ENCODE data around the gene CSNK1A1. TPM values are rescaled to one million over a fixed set of nuclear protein-coding genes. Genes with fewer than 3 reads are reported as not detected.

The CSNK1A1 gene
- total RNA-seq, 1 donor from 2014 or later: 335 TPM

DNA sequence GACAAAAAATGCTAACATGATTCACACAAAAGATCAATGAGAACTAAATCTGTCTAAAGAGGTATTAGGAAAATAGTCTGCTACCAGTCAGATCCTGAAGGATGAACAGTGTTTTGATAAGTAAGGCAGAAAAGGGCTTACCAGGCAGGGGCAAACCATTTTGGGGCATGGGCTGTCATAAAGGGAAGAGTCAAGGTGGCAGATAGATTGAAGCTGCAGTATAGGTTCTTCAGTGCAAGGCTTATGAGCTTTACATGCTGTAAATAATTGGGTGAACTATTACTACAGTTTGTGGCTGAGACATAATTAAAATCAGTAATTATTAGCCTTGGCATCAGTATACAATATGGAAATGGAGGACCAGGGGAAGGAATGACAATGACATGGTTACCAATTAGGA is 21.8 kb downstream of the CSNK1A1 start:
- Histone ChIP-seq H3F3A (ENCODE audit: low read depth) (peaks cover 8% of the 10 kb centered on the region), H3K4me1 (peaks cover 20% of the 10 kb centered on the region), H3K4me2 (no peak overlapping the region), H2AFZ (replicated peaks) (no peak overlapping the region), H3K9me3 (ENCODE audit: low read depth) (no peaks in the 10 kb centered on the region), H3K27ac (no peak overlapping the region), H3K79me2 (ENCODE audit: low read depth) (peaks cover 100% of the 10 kb centered on the region), H3K27me3 (no peaks in the 10 kb centered on the region), H3K4me3 (no peak overlapping the region), H3K36me3 (peaks cover 5% of the 10 kb centered on the region), H3K9ac (no peak overlapping the region), H4K20me1 (ENCODE audit: low read depth) (peaks cover 100% of the 10 kb centered on the region)
- Mint-ChIP-seq H3K27ac (no peak overlapping the region), H3K4me1 (peaks cover 18% of the 10 kb centered on the region), H3K4me3 (no peak overlapping the region), H3K27me3 (ENCODE audit: insufficient read depth, low read depth) (no peaks in the 10 kb centered on the region), H3K36me3 (peaks cover 17% of the 10 kb centered on the region), H3K9me3 (no peaks in the 10 kb centered on the region)
- DNase-seq (ENCODE audit: low spot score): no peak
- TF ChIP-seq CTCF (IDR thresholded peaks at IDR 0.05) (no peak), EZH2 (IDR thresholded peaks at IDR 0.05) (no peak), EZH2phosphoT487 (IDR thresholded peaks at IDR 0.05) (no peak)

DNA sequence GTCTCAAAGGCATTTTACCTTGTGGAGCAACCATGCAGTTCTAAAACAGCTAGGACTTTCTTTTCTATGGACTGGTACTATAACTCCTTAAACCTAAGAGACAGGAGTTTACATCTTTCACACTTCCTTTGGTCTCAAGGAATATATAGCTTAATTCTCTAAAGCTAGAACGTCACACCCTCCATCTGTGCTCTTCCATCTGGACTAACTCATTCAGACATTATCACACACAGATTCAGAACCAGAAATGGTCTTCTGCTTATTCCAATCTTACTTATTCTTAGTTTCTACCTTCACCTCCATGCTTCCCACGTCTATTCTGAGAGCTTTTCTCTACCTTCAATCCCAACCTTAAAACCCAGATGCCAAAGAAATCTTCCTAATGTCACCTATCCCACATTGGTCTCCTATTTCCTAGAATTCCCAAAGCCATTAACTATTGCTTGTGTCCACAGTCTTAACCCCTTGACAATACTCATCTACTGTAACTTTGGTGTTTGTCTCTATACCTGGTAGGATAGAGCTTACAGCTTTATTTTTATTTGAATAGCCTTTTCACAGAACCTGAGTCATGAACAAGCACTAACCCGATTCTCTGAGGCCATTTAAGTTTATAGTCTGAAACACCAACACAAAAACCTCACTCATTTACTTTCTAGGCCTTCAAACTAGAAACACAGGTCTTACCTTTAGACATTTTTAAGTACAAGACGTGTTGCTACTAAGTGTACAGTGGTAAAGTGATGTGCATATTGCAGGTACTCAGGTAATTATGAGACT is 22.8 kb downstream of the CSNK1A1 start:
- H3K27me3 Mint-ChIP-seq (ENCODE audit: insufficient read depth, low read depth): no peaks in the 10 kb centered on the region
- H2AFZ ChIP-seq (replicated peaks): no peak overlapping the region
- H3K9me3 ChIP-seq (ENCODE audit: low read depth): no peaks in the 10 kb centered on the region
- H3K4me3 Mint-ChIP-seq: no peak overlapping the region
- H3K4me2 ChIP-seq: no peak overlapping the region
- peaks cover 14% of the 10 kb centered on the region for H3K36me3 ChIP-seq
- DNase-seq (ENCODE audit: low spot score): no peak
- no peak overlapping the region for H3K4me3 ChIP-seq
- H4K20me1 ChIP-seq (ENCODE audit: low read depth): peaks cover 100% of the 10 kb centered on the region
- H3K9ac ChIP-seq: no peak overlapping the region
- no peak overlapping the region for H3K27ac ChIP-seq
- H3K36me3 Mint-ChIP-seq: peaks cover 15% of the 10 kb centered on the region
- no peaks in the 10 kb centered on the region for H3K9me3 Mint-ChIP-seq
- no peak overlapping the region for H3K27ac Mint-ChIP-seq
- peaks cover 100% of the 10 kb centered on the region for H3K79me2 ChIP-seq (ENCODE audit: low read depth)
- TF ChIP-seq CTCF (IDR thresholded peaks at IDR 0.05) (no peak), EZH2 (IDR thresholded peaks at IDR 0.05) (no peak), EZH2phosphoT487 (IDR thresholded peaks at IDR 0.05) (no peak)
- H3K27me3 ChIP-seq: no peaks in the 10 kb centered on the region
- H3K4me1 ChIP-seq: peaks cover 20% of the 10 kb centered on the region
- H3F3A ChIP-seq (ENCODE audit: low read depth): peaks cover 16% of the 10 kb centered on the region
- H3K4me1 Mint-ChIP-seq: peaks cover 18% of the 10 kb centered on the region

DNA sequence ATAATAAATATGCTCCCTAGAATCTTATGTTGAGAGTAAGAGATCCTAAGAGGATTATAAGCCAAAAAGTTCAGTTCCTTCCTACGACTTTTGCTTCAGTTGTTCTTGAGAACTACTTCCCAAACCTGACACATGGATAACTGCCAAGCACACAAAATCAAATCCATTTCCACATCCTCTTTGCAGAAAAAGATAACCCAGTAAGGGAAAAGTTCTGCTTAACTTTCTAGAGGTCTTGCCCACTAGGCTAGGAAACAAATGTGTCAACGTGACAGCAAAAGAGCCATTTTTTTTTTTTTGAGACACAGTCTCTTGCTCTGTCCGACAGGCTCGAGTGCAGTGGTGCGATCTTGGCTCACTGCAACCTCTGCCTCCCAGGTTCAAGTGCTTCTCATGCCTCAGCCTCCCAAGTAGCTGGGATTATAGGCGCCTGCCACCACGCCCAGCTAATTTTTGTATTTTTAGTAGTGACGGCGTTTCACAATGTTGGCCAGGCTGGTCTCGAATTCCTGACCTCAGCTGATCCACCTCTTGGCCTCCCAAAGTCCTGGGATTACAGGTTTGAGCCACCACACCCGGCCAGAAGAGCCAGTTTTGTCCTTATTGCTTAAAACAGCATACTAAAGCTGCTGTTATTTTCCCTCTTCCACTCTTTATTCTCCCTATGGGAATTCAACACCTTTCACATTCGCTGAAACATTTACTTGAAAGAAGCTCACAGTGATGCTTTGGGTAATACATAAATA is 24.2 kb downstream of the CSNK1A1 start:
- H2AFZ ChIP-seq (replicated peaks): no peak overlapping the region
- Mint-ChIP-seq H3K36me3 (peaks cover 15% of the 10 kb centered on the region), H3K4me3 (no peak overlapping the region), H3K4me1 (peaks cover 18% of the 10 kb centered on the region), H3K27me3 (ENCODE audit: insufficient read depth, low read depth) (no peaks in the 10 kb centered on the region), H3K27ac (no peak overlapping the region), H3K9me3 (no peaks in the 10 kb centered on the region)
- H3K27me3 ChIP-seq: no peaks in the 10 kb centered on the region
- H3K27ac ChIP-seq: no peak overlapping the region
- H3K79me2 ChIP-seq (ENCODE audit: low read depth): peaks cover 100% of the 10 kb centered on the region
- TF ChIP-seq EZH2phosphoT487 (IDR thresholded peaks at IDR 0.05) (no peak), CTCF (IDR thresholded peaks at IDR 0.05) (no peak), EZH2 (IDR thresholded peaks at IDR 0.05) (no peak)
- peaks cover 19% of the 10 kb centered on the region for H3F3A ChIP-seq (ENCODE audit: low read depth)
- H3K4me3 ChIP-seq: no peak overlapping the region
- peaks cover 20% of the 10 kb centered on the region for H3K4me1 ChIP-seq
- H3K9me3 ChIP-seq (ENCODE audit: low read depth): no peaks in the 10 kb centered on the region
- no peak for DNase-seq (ENCODE audit: low spot score)
- H4K20me1 ChIP-seq (ENCODE audit: low read depth): peaks cover 100% of the 10 kb centered on the region
- no peak overlapping the region for H3K4me2 ChIP-seq
- H3K36me3 ChIP-seq: peaks cover 16% of the 10 kb centered on the region
- no peak overlapping the region for H3K9ac ChIP-seq
